Left lung (tissue), 10 donors: ENCODE data around the gene ZNF362. TPM values are rescaled to one million over a fixed set of nuclear protein-coding genes. Genes with fewer than 3 reads are reported as not detected.

Source experiments
- ATAC-seq: fragments of 200-7000 bp; cut with Tn5 transposase; one replicate; pipeline ENCODE4 v1.9.1; 2020; ENCODE audit warnings: moderate library complexity
- DNase-seq, 4 donors: peaks; one replicate each; pipeline ENCODE4 v3.0.0-alpha.2; 2013 to 2020
- H3K27ac ChIP-seq, 2 donors: fragments of 200-600 bp; sonication (generic) in 1 of 2; one replicate each; pipeline versions ENCODE4 v1.5.0 to v1.8.0; 2020 to 2021
- H3K27me3 ChIP-seq, 2 donors: fragments of 200-600 bp; sonication (generic) in 1 of 2; one replicate each; pipeline versions ENCODE4 v1.5.0 to v1.8.0; 2020 to 2021
- H3K36me3 ChIP-seq, 2 donors: fragments of 200-600 bp; sonication (generic) in 1 of 2; one replicate each; pipeline versions ENCODE4 v1.5.0 to v1.8.0; 2020 to 2021
- H3K4me1 ChIP-seq, 2 donors: fragments of 200-600 bp; one replicate each; pipeline ENCODE4 v1.8.0; 2021
- H3K4me3 ChIP-seq, 2 donors: fragments of 200-600 bp; sonication (generic) in 1 of 2; one replicate each; pipeline versions ENCODE4 v1.5.0 to v1.8.0; 2020 to 2021; ENCODE audit warnings: mild to moderate bottlenecking in 1 of 2
- H3K9me3 ChIP-seq, 2 donors: fragments of 200-600 bp; sonication (generic) in 1 of 2; one replicate each; pipeline versions ENCODE4 v1.5.0 to v1.8.0; 2020 to 2021
- CTCF ChIP-seq, 2 donors: fragments of 200-600 bp; sonication (generic) in 1 of 2; IDR thresholded peaks; one replicate each; pipeline versions ENCODE4 v1.5.0 to v1.8.0; 2021; ENCODE audit warnings: antibody characterized with exemption in 2 of 2
- intact Hi-C, 2 donors: fragments of 100-400 bp; cut with DNase I; formaldehyde crosslinking; loops; one replicate each; pipeline versions ENCODE4 v1.11.2 to v1.14.2; 2022
- microRNA-seq, 2 donors: library from miRNA; unstranded; fragments of <30 nt; microRNA quantifications; one replicate each; pipeline ENCODE4, GENCODE V29; 2019
- polyA plus RNA-seq, 6 donors: library from polyadenylated mRNA; unstranded; fragments of 120-200 nt; gene quantifications; one replicate each; pipeline ENCODE4 v1.2.1, GENCODE V29; 2013; ENCODE audit not compliant: insufficient read length in 6 of 6
- total RNA-seq, 2 donors: library from RNA; stranded (reverse); fragmentation: NEBNext Ultra II Directional; extraction: Animal tissue kit (Norgen Biotek cat#: 25700); gene quantifications; one replicate each; pipeline ENCODE4 v1.2.1, GENCODE V29; 2021
- donor health status: DM: no; HTN: yes; CAD: no.
- donor health status: DM: no; HTN: no; CAD: no.

Gene ZNF362
- total and polyA plus RNA-seq, 8 donors, result 25.9 to 60.0 (median 52.0) TPM

GRCh38 chr1:33349081-33349759 is 92.9 kb downstream of the ZNF362 start:
- DNase-seq (peak in 2 of 4 donors; percentile 59 to 92), ATAC-seq (peak; percentile 36)
- intact Hi-C loops, result no loop called here
- H3K36me3 ChIP-seq, result peaks cover 0 to 13% of the 10 kb centered on the region in 2 donors
- H3K4me3 ChIP-seq, result peak overlapping the region; percentile 74 to 91
- no peaks in the 10 kb centered on the region for H3K27me3 ChIP-seq
- TF ChIP-seq CTCF (IDR thresholded peaks at IDR 0.05), result no peak
- H3K27ac ChIP-seq, result peak overlapping the region; percentile 96 to 97
- peaks cover 34 to 52% of the 10 kb centered on the region in 2 donors for H3K4me1 ChIP-seq
- H3K9me3 ChIP-seq, result no peaks in the 10 kb centered on the region

- no peaks in the 10 kb centered on the region for H3K9me3 ChIP-seq
- H3K27ac ChIP-seq, result peak overlapping the region; percentile 87 to 98
- ATAC-seq (peak; percentile 92), DNase-seq (peak; percentile 82 to 98 (median 90))
- H3K4me1 ChIP-seq, result peaks cover 27 to 44% of the 10 kb centered on the region in 2 donors
- peaks cover 0 to 14% of the 10 kb centered on the region in 2 donors for H3K36me3 ChIP-seq
- H3K27me3 ChIP-seq, result no peaks in the 10 kb centered on the region
- H3K4me3 ChIP-seq, result peak overlapping the region; percentile 55 to 68
- intact Hi-C loops, result no loop called here
- no peak for TF ChIP-seq CTCF (IDR thresholded peaks at IDR 0.05)
These were observed 93.7 kb downstream of the ZNF362 start for GRCh38 chr1:33349778-33350610.

Small RNA genes within 50 kb of the gene (microRNA-seq; reads per million reads assigned to microRNA genes)
- gene MIR3605, result 34.5 to 61.8 reads per million in 2 donors

Other genes with a start within 250 kb of the ZNF362 start
- 100 to 1,000 TPM; 119 to 123 TPM for gene AK2, start 219.6 kb upstream of the ZNF362 start, total RNA-seq
- gene AK2, start 219.6 kb upstream of the ZNF362 start, polyA plus RNA-seq, result 100 to 1,000 TPM; 157 to 188 (median 170) TPM
- 1 to 10 TPM; 2.3 to 5.1 TPM for gene AZIN2, start 175.3 kb upstream of the ZNF362 start, total RNA-seq
- 10 to 100 TPM in 1 of 6 donors, 1 to 10 TPM in 5; 8.0 to 13.1 (median 9.1) TPM for gene AZIN2, start 175.3 kb upstream of the ZNF362 start, polyA plus RNA-seq
- 1 to 10 TPM; 6.2 to 6.4 TPM for gene TRIM62, start 74.4 kb upstream of the ZNF362 start, total RNA-seq
- gene TRIM62, start 74.4 kb upstream of the ZNF362 start, polyA plus RNA-seq, result 1 to 10 TPM; 4.4 to 6.4 (median 5.4) TPM
- not detected for gene A3GALT2, start 64.6 kb downstream of the ZNF362 start, total RNA-seq
- gene A3GALT2, start 64.6 kb downstream of the ZNF362 start, polyA plus RNA-seq, result under 1 TPM in 3 of 6 donors, not detected in 3; 0.25 to 0.28 (median 0.25) TPM
- gene PHC2, start 174.6 kb downstream of the ZNF362 start, total RNA-seq, result 100 to 1,000 TPM in 1 of 2 donors, 10 to 100 TPM in 1; 78.2 to 125 TPM
- 10 to 100 TPM; 79.1 to 93.1 (median 83.0) TPM for gene PHC2, start 174.6 kb downstream of the ZNF362 start, polyA plus RNA-seq
- 1 to 10 TPM; 4.3 to 4.4 TPM for gene ZSCAN20, start 216.2 kb downstream of the ZNF362 start, total RNA-seq
- gene ZSCAN20, start 216.2 kb downstream of the ZNF362 start, polyA plus RNA-seq, result 1 to 10 TPM; 4.5 to 5.3 (median 4.8) TPM